HepG2 (cell line): ENCODE results near the gene PIP4K2B. TPM values are rescaled to one million over a fixed set of nuclear protein-coding genes. Genes with fewer than 3 reads are reported as not detected.
A peak's percentile ranks its signal among the peaks of the same experiment; 100 is the strongest.

ENCODE experiments used
- CREBL2 ChIP-seq: sonication (generic); formaldehyde crosslinking; IDR thresholded peaks from 2 replicates; pipeline ENCODE4 v1.8.1; 2023; ENCODE audit warnings: missing genetic modification reagents, mild to moderate bottlenecking, borderline replicate concordance
- ELF3 ChIP-seq: IDR thresholded peaks from 2 replicates; pipeline ENCODE4 v1.6.1; 2016; ENCODE audit warnings: missing genetic modification reagents, missing compliant biosample characterization
- IRX3 ChIP-seq: sonication (generic); formaldehyde crosslinking; IDR thresholded peaks from 2 replicates; pipeline ENCODE4 v1.8.1; 2023; ENCODE audit warnings: mild to moderate bottlenecking, low read depth, missing genetic modification reagents, borderline replicate concordance
- KDM3A ChIP-seq: IDR thresholded peaks from 2 replicates; pipeline ENCODE4 v1.6.1; 2018; ENCODE audit warnings: low read depth, missing compliant biosample characterization
- KLF13 ChIP-seq: sonication (generic); formaldehyde crosslinking; IDR thresholded peaks from 2 replicates; pipeline ENCODE4 v1.4.0; 2020; ENCODE audit warnings: mild to moderate bottlenecking, missing genetic modification reagents
- MED13 ChIP-seq: sonication (generic); formaldehyde crosslinking; IDR thresholded peaks from 2 replicates; pipeline ENCODE4 v1.5.0; 2020; ENCODE audit warnings: missing genetic modification reagents
- MEIS2 ChIP-seq: sonication (generic); formaldehyde crosslinking; IDR thresholded peaks from 2 replicates; pipeline ENCODE4 v1.9.0; 2021; ENCODE audit warnings: mild to moderate bottlenecking, missing genetic modification reagents
- NFAT5 ChIP-seq: sonication (generic); formaldehyde crosslinking; IDR thresholded peaks from 2 replicates; pipeline ENCODE4 v1.4.0; 2020; ENCODE audit warnings: missing genetic modification reagents
- PATZ1 ChIP-seq: sonication (generic); formaldehyde crosslinking; IDR thresholded peaks from 2 replicates; pipeline ENCODE4 v1.4.0; 2020; ENCODE audit warnings: missing genetic modification reagents
- POLR2A ChIP-seq, 2 experiments: IDR thresholded peaks; 2 replicates each; pipeline ENCODE4 v1.6.1; 2011; ENCODE audit warnings: low read depth in 2 of 2, low read length in 2 of 2, mild to moderate bottlenecking in 1 of 2, moderate library complexity in 1 of 2; ENCODE audit not compliant: insufficient read depth in 1 of 2
- SAFB2 ChIP-seq: sonication (generic); formaldehyde crosslinking; IDR thresholded peaks from 2 replicates; pipeline ENCODE4 v1.5.1; 2020; ENCODE audit warnings: missing genetic modification reagents, low read depth, mild to moderate bottlenecking, borderline replicate concordance
- SAP130 ChIP-seq: IDR thresholded peaks from 2 replicates; pipeline ENCODE4 v1.6.1; 2016; ENCODE audit warnings: low read depth
- SMYD3 ChIP-seq: sonication (generic); formaldehyde crosslinking; IDR thresholded peaks from 2 replicates; pipeline ENCODE4 v1.8.1; 2023; ENCODE audit warnings: mild to moderate bottlenecking, missing genetic modification reagents
- ZBTB7B ChIP-seq: sonication (generic); formaldehyde crosslinking; IDR thresholded peaks from 2 replicates; pipeline ENCODE4 v1.4.0; 2020; ENCODE audit warnings: missing genetic modification reagents
- ZGPAT ChIP-seq: IDR thresholded peaks from 2 replicates; pipeline ENCODE4 v1.6.1; 2016; ENCODE audit warnings: mild to moderate bottlenecking
- ZNF556 ChIP-seq: sonication (generic); formaldehyde crosslinking; IDR thresholded peaks from 2 replicates; pipeline ENCODE4 v1.4.0; 2020; ENCODE audit warnings: mild to moderate bottlenecking, missing genetic modification reagents, borderline replicate concordance
- ZNF563 ChIP-seq: sonication (generic); formaldehyde crosslinking; IDR thresholded peaks from 2 replicates; pipeline ENCODE4 v1.8.0; 2022; ENCODE audit warnings: mild to moderate bottlenecking, moderate library complexity, missing genetic modification reagents
- ZNF576 ChIP-seq: sonication (generic); formaldehyde crosslinking; IDR thresholded peaks from 2 replicates; pipeline ENCODE4 v1.4.0; 2020; ENCODE audit warnings: mild to moderate bottlenecking, missing genetic modification reagents
- ZNF749 ChIP-seq: sonication (generic); formaldehyde crosslinking; IDR thresholded peaks from 2 replicates; pipeline ENCODE4 v1.8.0; 2022; ENCODE audit warnings: mild to moderate bottlenecking, missing genetic modification reagents, moderate library complexity, borderline replicate concordance
- ZNF75D ChIP-seq: sonication (generic); formaldehyde crosslinking; IDR thresholded peaks from 2 replicates; pipeline ENCODE4 v1.8.1; 2023; ENCODE audit warnings: missing genetic modification reagents, mild to moderate bottlenecking, borderline replicate concordance
- polyA plus RNA-seq, 8 experiments: library from polyadenylated mRNA; depleted of rRNA in 3 of 8; stranded (reverse) in 7 of 8; unstranded in 1 of 8; fragments of >200 nt; fragmentation: Illumina TruSeq in 4 of 8; extraction: Trizol in 4 of 8; gene quantifications; 2 replicates each; pipeline versions ENCODE4 v1.2.1 to v1.2.3, GENCODE V29; 2011 to 2016; ENCODE audit warnings: low read depth in 4 of 8, missing spikeins in 1 of 8, mixed read lengths in 1 of 8; ENCODE audit not compliant: insufficient read depth in 1 of 8
- total RNA-seq, 5 experiments: library from RNA; depleted of rRNA; stranded (reverse); fragments of >200 nt; fragmentation: Illumina TruSeq; extraction: Trizol; gene quantifications; 2 replicates each; pipeline ENCODE4 v1.2.3, GENCODE V29; 2016; ENCODE audit warnings: low read depth in 1 of 5

The PIP4K2B gene
- total and polyA plus RNA-seq, 2 of the 13 experiments (the other 11 are each of a cell fraction or from before 2014, with no cell fraction given) = 20.4 to 54.0 TPM

GRCh38 chr17:38748892-38749222, 50.5 kb downstream of the PIP4K2B start (continued):
- 0 out of 2 replicates have a peak, but pooled peaks have one; percentile 21 for TF ChIP-seq NFAT5
- TF ChIP-seq ELF3 (CRISPR knock-in tag) = no peak
- 0 out of 2 replicates have a peak, but pooled peaks have one; percentile 12 for TF ChIP-seq SAFB2 (CRISPR knock-in tag)
- TF ChIP-seq ZGPAT (CRISPR knock-in tag) = peak; percentile 3; the same call in 1 of the 2 replicates
- TF ChIP-seq CREBL2 (CRISPR knock-in tag) = no peak
- no peak for TF ChIP-seq KLF13
- no peak for TF ChIP-seq SMYD3 (CRISPR knock-in tag)
- no peak for TF ChIP-seq KDM3A (CRISPR knock-in tag)
- 0 out of 2 replicates have a peak, but pooled peaks have one; percentile 14 for TF ChIP-seq PATZ1
- TF ChIP-seq MED13 = no peak
- TF ChIP-seq ZNF75D (CRISPR knock-in tag) = no peak
- TF ChIP-seq POLR2A (IDR thresholded peaks at IDR 0.05; ENCODE audit: insufficient read depth in 1 of 2, low read depth in 2 of 2, low read length in 2 of 2) = no peak
- no peak for TF ChIP-seq SAP130 (CRISPR knock-in tag)
- no peak for TF ChIP-seq ZNF576 (CRISPR knock-in tag)
- peak; percentile 58; the same call in 1 of the 2 replicates for TF ChIP-seq MEIS2 (CRISPR knock-in tag)
- TF ChIP-seq ZNF556 (CRISPR knock-in tag) = no peak
- TF ChIP-seq ZNF563 (CRISPR knock-in tag) = no peak
- TF ChIP-seq IRX3 (CRISPR knock-in tag) = no peak
- TF ChIP-seq ZNF749 (CRISPR knock-in tag) = peak; percentile 55; the same call in 1 of the 2 replicates
- no peak for TF ChIP-seq ZBTB7B (CRISPR knock-in tag)
